HG02885 (cell line): ENCODE data around the gene SCNN1B.
"Not testable (repeated sequence)": the region's sequence is repeated elsewhere in the genome, so short reads cannot be mapped to it uniquely, and the experiment has no call there.

ENCODE experiments used
- ATAC-seq: cut with Tn5 transposase; IDR thresholded peaks from one replicate; pipeline ENCODE4 v1.9.1; 2021; ENCODE audit warnings: mild to moderate bottlenecking; ENCODE audit not compliant: unreplicated experiment, poor library complexity

The SCNN1B gene

GRCh38 chr16:23375643-23376042, 73.5 kb downstream of the SCNN1B start:
- no peak for ATAC-seq

GRCh38 chr16:23377071-23377931, 75.2 kb downstream of the SCNN1B start:
- no peak for ATAC-seq

GRCh38 chr16:23378256-23378655, 76.2 kb downstream of the SCNN1B start:
- no peak for ATAC-seq

GRCh38 chr16:23378921-23379320, 76.8 kb downstream of the SCNN1B start:
- ATAC-seq: no peak

- no peak for ATAC-seq
Observed at GRCh38 chr16:23379707-23380106, 77.6 kb downstream of the SCNN1B start.

- no peak for ATAC-seq
Observed at GRCh38 chr16:23380501-23380951, 78.4 kb downstream of the SCNN1B start.

- ATAC-seq: not testable (repeated sequence)
Observed at GRCh38 chr16:23381702-23382101, 79.6 kb downstream of the SCNN1B start.

- no peak for ATAC-seq
Observed at GRCh38 chr16:23382279-23382678, 80.2 kb downstream of the SCNN1B start.

GRCh38 chr16:23383881-23384280, 81.8 kb downstream of the SCNN1B start:
- ATAC-seq: no peak

- ATAC-seq: no peak
Observed at GRCh38 chr16:23384878-23385277, 82.8 kb downstream of the SCNN1B start.

- ATAC-seq: no peak
Observed at GRCh38 chr16:23385441-23385840, 83.3 kb downstream of the SCNN1B start.

GRCh38 chr16:23387666-23388065, 85.6 kb downstream of the SCNN1B start:
- ATAC-seq: no peak

GRCh38 chr16:23388786-23389185, 86.7 kb downstream of the SCNN1B start:
- no peak for ATAC-seq

GRCh38 chr16:23389201-23389600, 87.1 kb downstream of the SCNN1B start:
- no peak for ATAC-seq

GRCh38 chr16:23389936-23390335, 87.8 kb downstream of the SCNN1B start:
- ATAC-seq: not testable (repeated sequence)

- ATAC-seq: no peak
Observed at GRCh38 chr16:23391381-23392222, 89.5 kb downstream of the SCNN1B start.

GRCh38 chr16:23392223-23392600, 90.1 kb downstream of the SCNN1B start:
- no peak for ATAC-seq

- ATAC-seq: no peak
Observed at GRCh38 chr16:23394141-23394831, 92.2 kb downstream of the SCNN1B start.

- no peak for ATAC-seq
Observed at GRCh38 chr16:23395732-23396131, 93.6 kb downstream of the SCNN1B start.

- no peak for ATAC-seq
Observed at GRCh38 chr16:23397464-23397863, 95.4 kb downstream of the SCNN1B start.
